Endothelial cell of umbilical vein (primary cell): ENCODE data around the gene TMEM214. TPM values are rescaled to one million over a fixed set of nuclear protein-coding genes. Genes with fewer than 3 reads are reported as not detected.

Source experiments
- BruUV-seq: library from RNA; stranded (reverse); fragments of 400-500 nt; replicated peaks from 2 replicates; lab custom pipeline; 2021; lab: Mats Ljungman, UMichigan
- CTCF ChIA-PET: fragments of 300-600, 350-600 bp; sonication (Branson Sonifier 250); formaldehyde crosslinking; loops from one replicate; lab custom pipeline; 2021; ENCODE audit warnings: antibody characterized with exemption, inconsistent platforms; lab: Charles Lee
- POLR2A ChIA-PET: fragments of 300-600, 350-600 bp; sonication (Branson Sonifier 250); formaldehyde crosslinking; loops from one replicate; lab custom pipeline; 2021; ENCODE audit warnings: antibody characterized with exemption, inconsistent platforms; lab: Charles Lee
- DNase-seq: peaks from one replicate; pipeline ENCODE4 v3.0.0-alpha.2; 2011; ENCODE audit warnings: low read depth, low spot score
- FAIRE-seq: peaks from 2 replicates; lab custom pipeline; 2011; peaks lifted over from hg19 to GRCh38; lab: Jason Lieb, UNC
- H2AFZ ChIP-seq: 2 replicates; pipeline ENCODE4 v1.6.0; 2012; ENCODE audit warnings: low read depth, low read length, control low read depth, inconsistent platforms
- H3K27ac ChIP-seq: 2 replicates; pipeline ENCODE4 v1.5.1; 2011; ENCODE audit warnings: low read depth, mild to moderate bottlenecking, control low read depth, low read length, moderate library complexity; ENCODE audit not compliant: insufficient read depth
- H3K27me3 ChIP-seq, 2 experiments: 2 replicates each; pipeline versions ENCODE4 v1.6.0 to v1.6.1; 2011; ENCODE audit warnings: low read length in 2 of 2, mixed read lengths in 1 of 2; ENCODE audit not compliant: control insufficient read depth in 2 of 2, insufficient read depth in 2 of 2
- H3K36me3 ChIP-seq, 2 experiments: 2 replicates in 1 of 2; 3 replicates in 1 of 2; pipeline ENCODE4 v1.5.1; 2011; ENCODE audit warnings: low read length in 2 of 2, mild to moderate bottlenecking in 1 of 2, moderate library complexity in 1 of 2; ENCODE audit not compliant: control insufficient read depth in 2 of 2, insufficient read depth in 2 of 2; ENCODE audit errors: extremely low read depth in 1 of 2
- H3K4me1 ChIP-seq: 3 replicates; pipeline ENCODE4 v1.5.1; 2011; ENCODE audit warnings: mild to moderate bottlenecking, low read length; ENCODE audit not compliant: control insufficient read depth, insufficient read depth; ENCODE audit errors: extremely low read depth
- H3K4me2 ChIP-seq: 2 replicates; pipeline ENCODE4 v1.6.1; 2011; ENCODE audit warnings: low read length, control low read depth, mixed read lengths; ENCODE audit not compliant: insufficient read depth
- H3K4me3 ChIP-seq, 3 experiments: fragments of 200-600 bp in 1 of 3; sonication (generic), shearing (Covaris generic) in 1 of 3; replicated peaks in 1 of 3; 2 replicates each; pipeline ENCODE4 v1.5.1; 2011 to 2016; ENCODE audit warnings: control low read depth in 3 of 3, low read length in 3 of 3, mild to moderate bottlenecking in 2 of 3, inconsistent platforms in 1 of 3, low read depth in 1 of 3, moderate library complexity in 1 of 3; ENCODE audit not compliant: insufficient read depth in 1 of 3
- H3K79me2 ChIP-seq: 2 replicates; pipeline ENCODE4 v1.6.0; 2012; ENCODE audit warnings: low read length, inconsistent platforms; ENCODE audit not compliant: control insufficient read depth, insufficient read depth
- H3K9ac ChIP-seq: replicated peaks from 2 replicates; pipeline ENCODE3; 2011; ENCODE audit warnings: low read length, control low read depth; ENCODE audit not compliant: insufficient read depth; ENCODE audit errors: extremely low read depth
- H3K9me1 ChIP-seq: replicated peaks from 3 replicates; pipeline ENCODE4 v1.6.0; 2011; ENCODE audit warnings: mild to moderate bottlenecking, low read length; ENCODE audit not compliant: control insufficient read depth, insufficient read depth; ENCODE audit errors: extremely low read depth
- H3K9me3 ChIP-seq: replicated peaks from 2 replicates; pipeline ENCODE4 v1.5.1; 2012; ENCODE audit warnings: low read length, inconsistent platforms; ENCODE audit not compliant: control insufficient read depth, insufficient read depth
- H4K20me1 ChIP-seq: replicated peaks from 2 replicates; pipeline ENCODE3; 2011; ENCODE audit warnings: mild to moderate bottlenecking, low read length; ENCODE audit not compliant: control insufficient read depth, insufficient read depth; ENCODE audit errors: extremely low read depth
- EZH2 ChIP-seq: IDR thresholded peaks from 2 replicates; pipeline ENCODE4 v1.6.1; 2012; ENCODE audit warnings: borderline replicate concordance, low read depth, mild to moderate bottlenecking, moderate library complexity, low read length, inconsistent platforms; ENCODE audit not compliant: severe bottlenecking
- FOS ChIP-seq: IDR thresholded peaks from 2 replicates; pipeline ENCODE4 v1.6.1; 2011; ENCODE audit warnings: mild to moderate bottlenecking, low read length, moderate library complexity, borderline replicate concordance; ENCODE audit not compliant: insufficient read depth
- GATA2 ChIP-seq: IDR thresholded peaks from 2 replicates; pipeline ENCODE4 v1.7.0; 2011; ENCODE audit warnings: low read depth, mild to moderate bottlenecking, moderate library complexity, mixed read lengths, low read length; ENCODE audit not compliant: insufficient read length, insufficient read depth
- JUN ChIP-seq: IDR thresholded peaks from 2 replicates; pipeline ENCODE4 v1.6.1; 2011; ENCODE audit warnings: borderline replicate concordance, low read depth; ENCODE audit not compliant: insufficient read length, insufficient read depth
- MYC ChIP-seq: IDR thresholded peaks from one replicate; pipeline ENCODE4 v1.6.1; 2011; ENCODE audit warnings: mild to moderate bottlenecking, low read depth, low read length
- POLR2A ChIP-seq: IDR thresholded peaks from 2 replicates; pipeline ENCODE4 v1.6.1; 2012; ENCODE audit warnings: low read depth, mild to moderate bottlenecking, control low read depth, low read length
- POLR2AphosphoS5 ChIP-seq: IDR thresholded peaks from 2 replicates; pipeline ENCODE4 v1.6.1; 2012; ENCODE audit warnings: low read depth, mild to moderate bottlenecking, control low read depth, low read length, moderate library complexity; ENCODE audit not compliant: insufficient read depth
- dilution Hi-C: fragments of 300-500 bp; cut with MboI; formaldehyde crosslinking; loops from one replicate; pipeline ENCODE4 v1.15.0; 2019; ENCODE audit warnings: low sequenced_read_pairs; ENCODE audit not compliant: extremely low pct_ligation_motif_present
- intact Hi-C: fragments of 100-400 bp; cut with micrococcal nuclease; formaldehyde crosslinking; loops from one replicate; pipeline ENCODE4 v1.10.0; 2022
- polyA plus RNA-seq, 4 experiments: library from polyadenylated mRNA; depleted of rRNA in 3 of 4; stranded (reverse) in 3 of 4; unstranded in 1 of 4; fragments of >200 nt; gene quantifications; 2 replicates each; pipeline versions ENCODE4 v1.2.1 to v1.2.3, GENCODE V29; 2011 to 2012; ENCODE audit warnings: missing spikeins in 1 of 4
- total RNA-seq: library from RNA; stranded (reverse); gene quantifications from 2 replicates; pipeline ENCODE4 v1.2.3, GENCODE V29; 2021
- TF ChIP-seq, protein P1 (sequence below): IDR thresholded peaks from 2 replicates; pipeline ENCODE4 v1.6.1; 2011; ENCODE audit not compliant: insufficient read depth, insufficient read length
- TF ChIP-seq, protein P2 (sequence below), 2 donors: IDR thresholded peaks; 1 replicate in 1 of 2; 2 replicates in 1 of 2; pipeline ENCODE4 v1.5.1; 2011; ENCODE audit warnings: low read length in 2 of 2, mild to moderate bottlenecking in 2 of 2, moderate library complexity in 2 of 2, control low read depth in 1 of 2, inconsistent platforms in 1 of 2, low read depth in 1 of 2; ENCODE audit not compliant: insufficient read depth in 1 of 2; ENCODE audit errors: extremely low read depth in 1 of 2

TMEM214 gene
- total and polyA plus RNA-seq, 2 donors (not counting 3 experiments of a cell fraction or from before 2014, with no cell fraction given), result 109 to 163 TPM

DNA sequence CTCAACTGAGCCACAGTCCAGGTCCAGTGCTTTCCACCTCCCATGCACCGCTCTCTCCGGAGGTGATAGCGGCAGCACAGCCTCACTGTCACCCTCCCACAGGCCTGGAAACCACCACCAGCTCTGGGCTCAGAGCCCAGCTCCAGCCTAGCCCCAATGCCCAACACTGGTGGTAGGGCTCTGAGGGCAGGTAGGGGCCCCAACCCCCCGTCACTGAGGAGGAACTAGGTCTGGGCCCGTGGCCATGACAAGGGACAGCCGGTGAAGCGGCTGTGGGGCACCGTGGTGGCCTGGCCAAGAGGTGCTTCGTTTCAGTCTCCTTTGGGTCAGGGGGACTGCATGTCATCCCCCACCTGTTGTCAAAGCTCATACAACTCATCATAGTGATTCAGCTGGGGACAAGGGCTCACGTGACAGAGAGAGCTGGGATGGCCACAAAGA lies 5.5 kb upstream of the TMEM214 start:
- TF ChIP-seq GATA2 (no peak), EZH2 (no peak), POLR2A (no peak), FOS (no peak), POLR2AphosphoS5 (no peak), JUN (no peak), MYC (no peak)
- TF ChIP-seq, protein P1, sequence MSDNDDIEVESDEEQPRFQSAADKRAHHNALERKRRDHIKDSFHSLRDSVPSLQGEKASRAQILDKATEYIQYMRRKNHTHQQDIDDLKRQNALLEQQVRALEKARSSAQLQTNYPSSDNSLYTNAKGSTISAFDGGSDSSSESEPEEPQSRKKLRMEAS, result no peak
- TF ChIP-seq, protein P2, sequence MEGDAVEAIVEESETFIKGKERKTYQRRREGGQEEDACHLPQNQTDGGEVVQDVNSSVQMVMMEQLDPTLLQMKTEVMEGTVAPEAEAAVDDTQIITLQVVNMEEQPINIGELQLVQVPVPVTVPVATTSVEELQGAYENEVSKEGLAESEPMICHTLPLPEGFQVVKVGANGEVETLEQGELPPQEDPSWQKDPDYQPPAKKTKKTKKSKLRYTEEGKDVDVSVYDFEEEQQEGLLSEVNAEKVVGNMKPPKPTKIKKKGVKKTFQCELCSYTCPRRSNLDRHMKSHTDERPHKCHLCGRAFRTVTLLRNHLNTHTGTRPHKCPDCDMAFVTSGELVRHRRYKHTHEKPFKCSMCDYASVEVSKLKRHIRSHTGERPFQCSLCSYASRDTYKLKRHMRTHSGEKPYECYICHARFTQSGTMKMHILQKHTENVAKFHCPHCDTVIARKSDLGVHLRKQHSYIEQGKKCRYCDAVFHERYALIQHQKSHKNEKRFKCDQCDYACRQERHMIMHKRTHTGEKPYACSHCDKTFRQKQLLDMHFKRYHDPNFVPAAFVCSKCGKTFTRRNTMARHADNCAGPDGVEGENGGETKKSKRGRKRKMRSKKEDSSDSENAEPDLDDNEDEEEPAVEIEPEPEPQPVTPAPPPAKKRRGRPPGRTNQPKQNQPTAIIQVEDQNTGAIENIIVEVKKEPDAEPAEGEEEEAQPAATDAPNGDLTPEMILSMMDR (IDR thresholded peaks at IDR 0.05; ENCODE audit: extremely low read depth in 1 of 2, insufficient read depth in 1 of 2, low read depth in 1 of 2, low read length in 2 of 2), result no peak
- H3K36me3 ChIP-seq, result peaks cover 0 to 10% of the 10 kb centered on the region in 2 experiments
- no peak for DNase-seq
- peaks cover 2% of the 10 kb centered on the region for H3K79me2 ChIP-seq
- peaks cover 4% of the 10 kb centered on the region for H3K4me1 ChIP-seq
- dilution Hi-C loops, result no loop called here
- H2AFZ ChIP-seq, result no peak overlapping the region
- intact Hi-C loops, result no loop called here
- H3K9ac ChIP-seq, result no peak overlapping the region
- H3K9me3 ChIP-seq, result no peaks in the 10 kb centered on the region
- no TSS peak for BruUV-seq
- CTCF ChIA-PET, result no interaction called here
- H3K27ac ChIP-seq, result no peak overlapping the region
- POLR2A ChIA-PET, result no interaction called here
- FAIRE-seq, result no peak
- H3K4me3 ChIP-seq, result no peak overlapping the region
- H3K9me1 ChIP-seq, result no peaks in the 10 kb centered on the region
- H3K4me2 ChIP-seq, result no peak overlapping the region
- no peaks in the 10 kb centered on the region for H3K27me3 ChIP-seq
- no peaks in the 10 kb centered on the region for H4K20me1 ChIP-seq
